Endodermal cell (in vitro differentiated cells): ENCODE results near the gene SCEL. TPM values are rescaled to one million over a fixed set of nuclear protein-coding genes. Genes with fewer than 3 reads are reported as not detected.

Source experiments
- DNase-seq: peaks from one replicate; pipeline ENCODE4 v3.0.0-alpha.2; 2017
- H3K27ac ChIP-seq: 2 replicates; pipeline ENCODE4 v1.5.1; 2013; ENCODE audit warnings: mild to moderate bottlenecking, low read depth, low read length, moderate library complexity
- H3K27me3 ChIP-seq: 2 replicates; pipeline ENCODE4 v1.6.1; 2013; ENCODE audit warnings: mild to moderate bottlenecking, low read length, moderate library complexity; ENCODE audit not compliant: insufficient read depth, control insufficient read depth, poor library complexity, severe bottlenecking
- H3K36me3 ChIP-seq: 2 replicates; pipeline ENCODE4 v1.7.0; 2013; ENCODE audit warnings: mild to moderate bottlenecking, low read length, moderate library complexity; ENCODE audit not compliant: control insufficient read depth, insufficient read depth
- H3K4me1 ChIP-seq: one replicate; pipeline ENCODE4 v1.7.0; 2013; ENCODE audit warnings: low read length; ENCODE audit not compliant: control insufficient read depth, insufficient read depth
- H3K4me3 ChIP-seq: 2 replicates; pipeline ENCODE4 v1.5.1; 2013; ENCODE audit warnings: mild to moderate bottlenecking, low read length, moderate library complexity
- H3K9ac ChIP-seq: 2 replicates; pipeline ENCODE4 v1.6.1; 2013; ENCODE audit warnings: mild to moderate bottlenecking, low read length, moderate library complexity; ENCODE audit not compliant: poor library complexity, severe bottlenecking; ENCODE audit errors: extremely low read depth
- H3K9me3 ChIP-seq: 2 replicates; pipeline ENCODE4 v1.6.1; 2013; ENCODE audit warnings: mild to moderate bottlenecking, low read length, moderate library complexity; ENCODE audit not compliant: control insufficient read depth
- H3K27ac Mint-ChIP-seq: 2 replicates; pipeline ENCODE4 v1.8.0; 2020; ENCODE audit warnings: mixed read lengths
- H3K27me3 Mint-ChIP-seq: 2 replicates; pipeline ENCODE4 v1.8.0; 2021; ENCODE audit warnings: mild to moderate bottlenecking, mixed read lengths; ENCODE audit not compliant: insufficient read depth
- H3K36me3 Mint-ChIP-seq: 2 replicates; pipeline ENCODE4 v1.8.0; 2020; ENCODE audit warnings: low read depth, mixed read lengths
- H3K4me1 Mint-ChIP-seq: 2 replicates; pipeline ENCODE4 v1.8.0; 2020; ENCODE audit warnings: mixed read lengths
- H3K4me3 Mint-ChIP-seq: 2 replicates; pipeline ENCODE4 v1.8.0; 2020; ENCODE audit warnings: mild to moderate bottlenecking, moderate library complexity, mixed read lengths
- H3K9me3 Mint-ChIP-seq: 2 replicates; pipeline ENCODE4 v1.8.0; 2020; ENCODE audit warnings: mild to moderate bottlenecking, mixed read lengths
- WGBS, 2 experiments: methylation state at CpG; one replicate each; pipeline versions ENCODE4 v1.1.5 to v1.1.7; 2013; ENCODE audit warnings: missing lambda C conversion rate in 2 of 2, mixed read lengths in 1 of 2; ENCODE audit not compliant: insufficient coverage in 1 of 2, insufficient read length in 1 of 2; 5-methylcytosine and 5-hydroxymethylcytosine counted together
- long read RNA-seq, 4 experiments: library from polyadenylated mRNA in 2 of 4; library from RNA in 1 of 4; library from capped mRNA in 1 of 4; stranded (forward) in 3 of 4; unstranded in 1 of 4; transcript quantifications; one replicate each; pipeline ENCODE4 v2.0.0, GENCODE V29; 2020 to 2021; ENCODE audit warnings: inconsistent platforms in 1 of 4
- polyA plus RNA-seq, 2 experiments: library from polyadenylated mRNA; stranded (reverse); fragments of 50-300 nt; gene quantifications; one replicate each; pipeline ENCODE4 v1.2.3, GENCODE V29; 2013
- total RNA-seq, 2 donors: library from RNA; stranded (reverse); fragmentation: NEBNext Ultra II Directional in 1 of 2; extraction: Animal tissue kit (Norgen Biotek cat#: 25700) in 1 of 2; gene quantifications; 2 replicates in 1 of 2; 3 replicates in 1 of 2; pipeline ENCODE4 v1.2.1, GENCODE V29; 2021
- TF ChIP-seq, protein P1 (sequence below): fragments of 200-600 bp; sonication (generic); conservative IDR thresholded peaks from 2 replicates; pipeline ENCODE4 v1.5.0; 2021; ENCODE audit warnings: antibody characterized with exemption, mild to moderate bottlenecking

SCEL gene, protein sequence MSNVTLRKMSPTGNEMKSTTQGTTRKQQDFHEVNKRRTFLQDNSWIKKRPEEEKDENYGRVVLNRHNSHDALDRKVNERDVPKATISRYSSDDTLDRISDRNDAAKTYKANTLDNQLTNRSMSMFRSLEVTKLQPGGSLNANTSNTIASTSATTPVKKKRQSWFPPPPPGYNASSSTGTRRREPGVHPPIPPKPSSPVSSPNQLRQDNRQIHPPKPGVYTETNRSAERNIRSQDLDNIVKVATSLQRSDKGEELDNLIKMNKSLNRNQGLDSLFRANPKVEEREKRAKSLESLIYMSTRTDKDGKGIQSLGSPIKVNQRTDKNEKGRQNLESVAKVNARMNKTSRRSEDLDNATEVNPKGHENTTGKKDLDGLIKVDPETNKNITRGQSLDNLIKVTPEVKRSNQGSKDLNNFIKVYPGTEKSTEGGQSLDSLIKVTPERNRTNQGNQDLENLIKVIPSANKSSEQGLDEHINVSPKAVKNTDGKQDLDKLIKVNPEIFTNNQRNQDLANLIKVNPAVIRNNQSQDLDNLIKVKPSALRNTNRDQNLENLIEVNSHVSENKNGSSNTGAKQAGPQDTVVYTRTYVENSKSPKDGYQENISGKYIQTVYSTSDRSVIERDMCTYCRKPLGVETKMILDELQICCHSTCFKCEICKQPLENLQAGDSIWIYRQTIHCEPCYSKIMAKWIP
- total RNA-seq, result under 1 TPM in 1 of 2 donors, not detected in 1; 0.18 TPM
- polyA plus RNA-seq (2013, experiment 1 of 2), result 0.11 TPM
- polyA plus RNA-seq (2013, experiment 2 of 2), result not detected
- long read RNA-seq, experiment 1, result 0 reads
- long read RNA-seq, experiment 2, result 0 reads
- long read RNA-seq, experiment 3, partial matches to known transcripts, result 0 of 1 reads
- long read RNA-seq, experiment 3, other reads (novel, unspliced or antisense), result 1 of 1 reads
- long read RNA-seq, experiment 4, partial matches to known transcripts, result 1 of 1 reads
- long read RNA-seq, experiment 4, other reads (novel, unspliced or antisense), result 0 of 1 reads

DNA sequence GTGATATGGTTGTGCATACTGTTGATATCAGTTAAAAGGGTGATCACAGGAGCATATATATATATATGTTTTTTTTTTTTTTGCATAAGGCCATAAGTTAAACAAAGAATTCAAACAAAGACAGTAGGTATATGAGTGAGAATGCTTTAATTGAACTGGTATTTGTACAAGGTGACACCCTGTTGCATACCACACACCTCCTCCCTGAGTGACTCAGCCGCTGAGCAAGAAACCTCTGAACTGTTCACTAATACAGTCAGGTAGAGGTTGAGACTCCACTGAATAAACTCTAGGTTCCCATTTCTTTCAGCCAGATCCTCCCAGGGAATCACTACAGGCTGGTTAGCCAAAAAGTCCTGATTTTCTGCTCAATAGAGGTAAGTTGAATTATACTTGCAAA is at the start of gene SCEL:
SCEL (plus strand) TSS at position 259 of the 400 bp plus-strand sequence. CDS start 20,170 bp downstream, outside the sequence.
- 75% methylated on average over 1 of the region's 1 CpG; no CpG with 5 or more reads in 1 of the 2 experiments for WGBS, 2 experiments
- TF ChIP-seq, protein P1, sequence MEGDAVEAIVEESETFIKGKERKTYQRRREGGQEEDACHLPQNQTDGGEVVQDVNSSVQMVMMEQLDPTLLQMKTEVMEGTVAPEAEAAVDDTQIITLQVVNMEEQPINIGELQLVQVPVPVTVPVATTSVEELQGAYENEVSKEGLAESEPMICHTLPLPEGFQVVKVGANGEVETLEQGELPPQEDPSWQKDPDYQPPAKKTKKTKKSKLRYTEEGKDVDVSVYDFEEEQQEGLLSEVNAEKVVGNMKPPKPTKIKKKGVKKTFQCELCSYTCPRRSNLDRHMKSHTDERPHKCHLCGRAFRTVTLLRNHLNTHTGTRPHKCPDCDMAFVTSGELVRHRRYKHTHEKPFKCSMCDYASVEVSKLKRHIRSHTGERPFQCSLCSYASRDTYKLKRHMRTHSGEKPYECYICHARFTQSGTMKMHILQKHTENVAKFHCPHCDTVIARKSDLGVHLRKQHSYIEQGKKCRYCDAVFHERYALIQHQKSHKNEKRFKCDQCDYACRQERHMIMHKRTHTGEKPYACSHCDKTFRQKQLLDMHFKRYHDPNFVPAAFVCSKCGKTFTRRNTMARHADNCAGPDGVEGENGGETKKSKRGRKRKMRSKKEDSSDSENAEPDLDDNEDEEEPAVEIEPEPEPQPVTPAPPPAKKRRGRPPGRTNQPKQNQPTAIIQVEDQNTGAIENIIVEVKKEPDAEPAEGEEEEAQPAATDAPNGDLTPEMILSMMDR, result no peak
- H3K36me3 Mint-ChIP-seq, result no peaks in the 10 kb centered on the region

DNA sequence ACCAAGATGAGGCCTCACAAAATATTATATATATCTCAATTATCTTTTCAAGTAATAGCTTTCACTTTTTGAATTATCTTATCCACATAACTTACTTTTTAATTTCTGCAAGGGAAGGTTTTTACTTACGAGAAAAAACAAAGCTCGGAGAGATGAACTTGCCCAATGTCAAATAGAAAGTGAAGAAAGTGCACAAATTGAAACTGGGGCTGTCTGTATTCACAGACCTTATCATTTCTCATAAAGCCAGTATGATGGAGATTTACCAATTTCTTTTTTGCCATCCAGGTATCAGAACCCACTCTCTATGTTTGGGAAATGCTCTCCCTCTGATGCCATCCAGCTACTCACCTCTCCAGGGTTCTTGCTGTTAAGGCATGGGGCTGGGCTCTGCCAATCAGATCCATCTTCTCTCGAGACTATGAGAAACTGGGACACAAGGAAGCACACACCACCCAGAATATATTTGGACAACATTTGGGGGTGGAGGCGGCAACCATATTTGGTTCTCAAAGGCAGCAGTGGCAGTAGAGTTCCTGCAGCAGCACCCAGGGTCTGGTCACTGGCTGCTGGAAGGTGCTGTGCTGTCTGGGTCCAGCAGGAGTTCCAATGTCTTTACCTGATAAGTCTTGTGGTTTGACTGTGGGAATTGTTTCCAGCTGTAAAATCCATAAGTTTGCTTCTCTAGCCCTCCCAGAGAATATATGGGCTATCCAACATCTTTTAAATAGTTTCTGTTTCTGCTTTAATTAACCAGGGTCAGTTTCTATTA is 45.8 kb upstream of the SCEL start:
- H3K4me3 Mint-ChIP-seq, result no peak overlapping the region
- Histone ChIP-seq H3K4me1 (no peaks in the 10 kb centered on the region), H3K4me3 (no peak overlapping the region), H3K36me3 (no peaks in the 10 kb centered on the region), H3K9ac (no peak overlapping the region), H3K9me3 (no peaks in the 10 kb centered on the region), H3K27ac (no peak overlapping the region), H3K27me3 (peaks cover 19% of the 10 kb centered on the region)
- peaks cover 4% of the 10 kb centered on the region for H3K4me1 Mint-ChIP-seq
- WGBS, 2 experiments, result 90 to 100% methylated on average over 1 to 4 of the region's 4 CpGs
- no peak for DNase-seq
- no peaks in the 10 kb centered on the region for H3K36me3 Mint-ChIP-seq
- peaks cover 27% of the 10 kb centered on the region for H3K27me3 Mint-ChIP-seq
- peaks cover 4% of the 10 kb centered on the region for H3K9me3 Mint-ChIP-seq
- TF ChIP-seq, protein P1, result peak; percentile 45
- no peak overlapping the region for H3K27ac Mint-ChIP-seq

More for the DNA sequence above, at the start of gene SCEL:
- Mint-ChIP-seq H3K27ac (no peak within 1 kb of the TSS), H3K27me3 (no peaks in the 10 kb centered on the region), H3K9me3 (no peaks in the 10 kb centered on the region), H3K4me3 (no peak within 1 kb of the TSS), H3K4me1 (peaks cover 10% of the 10 kb centered on the region)
- Histone ChIP-seq H3K9me3 (no peaks in the 10 kb centered on the region), H3K4me1 (peaks cover 3% of the 10 kb centered on the region), H3K36me3 (no peaks in the 10 kb centered on the region), H3K27me3 (no peaks in the 10 kb centered on the region), H3K4me3 (no peak within 1 kb of the TSS), H3K9ac (no peak within 1 kb of the TSS), H3K27ac (no peak within 1 kb of the TSS)
- DNase-seq, result no peak

DNA sequence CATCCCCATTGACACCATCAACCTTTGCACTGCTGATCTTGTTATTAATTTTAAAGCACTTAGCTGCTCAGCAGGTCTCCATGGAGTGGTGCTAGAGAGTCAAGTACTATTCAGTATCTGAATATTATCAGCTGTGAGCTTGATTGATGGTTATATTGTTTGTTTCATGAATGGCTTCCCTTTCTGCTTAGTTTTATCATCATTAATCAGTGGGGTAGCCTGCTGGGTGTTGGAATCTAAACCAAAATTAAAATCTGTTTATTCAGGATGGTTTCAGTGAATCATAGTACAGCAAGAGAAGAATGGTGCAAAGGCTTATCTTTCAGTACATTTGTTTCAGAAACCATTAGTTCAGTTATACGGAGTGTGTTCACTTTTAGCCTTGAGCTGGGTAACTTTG is 42.5 kb upstream of the SCEL start:
- no peaks in the 10 kb centered on the region for H3K9me3 Mint-ChIP-seq
- no peaks in the 10 kb centered on the region for H3K4me1 ChIP-seq
- H3K9ac ChIP-seq, result no peak overlapping the region
- H3K4me3 ChIP-seq, result no peak overlapping the region
- H3K27ac Mint-ChIP-seq, result no peak overlapping the region
- H3K27me3 Mint-ChIP-seq, result peaks cover 32% of the 10 kb centered on the region
- no peaks in the 10 kb centered on the region for H3K9me3 ChIP-seq
- no peak overlapping the region for H3K4me3 Mint-ChIP-seq
- no peak for DNase-seq
- H3K27ac ChIP-seq, result no peak overlapping the region
- WGBS, 2 experiments, result 100% methylated on average over 1 of the region's 1 CpG
- TF ChIP-seq, protein P1, result peak; percentile 58
- H3K4me1 Mint-ChIP-seq, result peaks cover 4% of the 10 kb centered on the region
- H3K36me3 ChIP-seq, result no peaks in the 10 kb centered on the region
- H3K27me3 ChIP-seq, result peaks cover 19% of the 10 kb centered on the region
- H3K36me3 Mint-ChIP-seq, result no peaks in the 10 kb centered on the region
